Mammary epithelial cell (primary cell): ENCODE data around the gene CDH5.

ENCODE experiments used
- CTCF ChIP-seq, 2 donors: IDR thresholded peaks in 1 of 2; conservative IDR thresholded peaks in 1 of 2; 2 replicates each; pipeline ENCODE4 v1.5.1; 2011 to 2012; ENCODE audit warnings: inconsistent platforms in 2 of 2, low read length in 2 of 2, mild to moderate bottlenecking in 2 of 2, control low read depth in 1 of 2, low read depth in 1 of 2; ENCODE audit not compliant: insufficient read depth in 1 of 2; ENCODE audit errors: extremely low read depth in 1 of 2
- EZH2 ChIP-seq: IDR thresholded peaks from 2 replicates; pipeline ENCODE4 v1.6.1; 2012; ENCODE audit warnings: low read length, inconsistent platforms, borderline replicate concordance

GRCh38 chr16:66400503-66401380 is 34.3 kb downstream of the CDH5 start:
- TF ChIP-seq CTCF (conservative IDR thresholded peaks at IDR 0.05 in 1 of 2, IDR thresholded peaks at IDR 0.05 in 1 of 2; ENCODE audit: extremely low read depth in 1 of 2, insufficient read depth in 1 of 2, low read depth in 1 of 2, low read length in 2 of 2) (no peak), EZH2 (no peak)
